Activated CD8-positive, alpha-beta memory T cell treated with anti-CD3 and anti-CD28 coated beads for 36 hours (primary cell): ENCODE measurements around the gene CARD14. TPM values are rescaled to one million over a fixed set of nuclear protein-coding genes. Genes with fewer than 3 reads are reported as not detected.
"Not testable (repeated sequence)": the region's sequence is repeated elsewhere in the genome, so short reads cannot be mapped to it uniquely, and the experiment has no call there.

Source experiments
- CTCF ChIA-PET: fragments of 350-600 bp; sonication (Branson Sonifier 250); formaldehyde crosslinking; loops from one replicate; lab custom pipeline; 2021; ENCODE audit warnings: antibody characterized with exemption; lab: Charles Lee
- POLR2A ChIA-PET: fragments of 350-600 bp; sonication (Branson Sonifier 250); formaldehyde crosslinking; loops from one replicate; lab custom pipeline; 2021; ENCODE audit warnings: antibody characterized with exemption; lab: Charles Lee
- total RNA-seq, 2 experiments: library from RNA; stranded (reverse); gene quantifications; one replicate each; pipeline ENCODE4 v1.2.3, GENCODE V29; 2021

Gene CARD14
- total RNA-seq, 2 experiments from 2014 or later: not detected

DNA sequence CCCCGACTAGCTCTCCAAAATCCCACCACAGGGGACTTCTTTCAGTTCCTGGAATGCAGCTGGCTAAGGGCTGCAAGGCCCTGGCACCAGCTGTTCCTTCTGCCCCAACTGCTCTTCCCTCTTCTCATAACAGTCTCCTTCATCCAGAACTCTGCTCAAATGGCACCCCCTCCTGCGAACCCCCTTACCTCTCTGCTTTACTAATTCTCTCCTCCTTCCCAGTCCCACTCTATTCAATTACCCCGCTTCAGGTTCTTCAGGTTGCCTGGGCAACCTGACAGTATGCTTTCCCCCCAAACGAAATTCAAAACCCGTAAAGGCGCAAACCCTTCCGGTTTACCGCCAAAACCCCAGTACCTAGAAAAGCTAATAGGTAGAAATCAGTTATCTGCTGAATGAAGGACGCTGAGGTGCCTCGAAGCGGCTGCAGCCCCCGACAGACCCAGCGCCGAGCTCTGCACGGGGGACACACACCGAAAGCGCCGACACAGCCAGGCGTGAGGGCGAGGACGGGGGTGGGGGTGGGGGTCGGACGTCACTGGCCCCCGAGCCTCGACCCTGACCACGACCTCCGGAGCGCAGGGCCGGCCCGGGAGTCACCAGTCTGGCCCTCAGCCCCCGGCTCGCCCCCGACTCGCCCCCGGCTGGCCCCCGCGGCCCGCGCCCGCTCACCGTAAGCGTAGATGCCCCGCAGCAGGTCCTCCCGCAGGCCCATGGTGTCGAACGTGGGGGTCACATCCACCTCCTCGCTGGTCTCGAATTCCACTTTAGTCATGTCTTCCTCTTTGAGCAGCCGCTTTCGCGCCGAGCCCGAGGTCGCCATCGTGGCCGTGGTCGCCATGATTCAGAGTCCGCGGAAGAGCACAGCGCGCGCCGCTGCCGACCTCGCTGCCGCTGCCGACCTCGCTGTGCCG is 23.5 kb upstream of the CARD14 start:
- ChIA-PET POLR2A (interaction anchor here (0.6 to 1.4 kb wide), 4 partner anchors 27 to 98 kb away, joined by 4 to 15 read pairs (median 5); partner anchors contain the start of gene GAA), CTCF (interaction anchor here (0.6 to 1.6 kb wide), 5 partner anchors 37 to 119 kb away, joined by 3 to 6 read pairs (median 3); partner anchors contain the start of gene GAA)

DNA sequence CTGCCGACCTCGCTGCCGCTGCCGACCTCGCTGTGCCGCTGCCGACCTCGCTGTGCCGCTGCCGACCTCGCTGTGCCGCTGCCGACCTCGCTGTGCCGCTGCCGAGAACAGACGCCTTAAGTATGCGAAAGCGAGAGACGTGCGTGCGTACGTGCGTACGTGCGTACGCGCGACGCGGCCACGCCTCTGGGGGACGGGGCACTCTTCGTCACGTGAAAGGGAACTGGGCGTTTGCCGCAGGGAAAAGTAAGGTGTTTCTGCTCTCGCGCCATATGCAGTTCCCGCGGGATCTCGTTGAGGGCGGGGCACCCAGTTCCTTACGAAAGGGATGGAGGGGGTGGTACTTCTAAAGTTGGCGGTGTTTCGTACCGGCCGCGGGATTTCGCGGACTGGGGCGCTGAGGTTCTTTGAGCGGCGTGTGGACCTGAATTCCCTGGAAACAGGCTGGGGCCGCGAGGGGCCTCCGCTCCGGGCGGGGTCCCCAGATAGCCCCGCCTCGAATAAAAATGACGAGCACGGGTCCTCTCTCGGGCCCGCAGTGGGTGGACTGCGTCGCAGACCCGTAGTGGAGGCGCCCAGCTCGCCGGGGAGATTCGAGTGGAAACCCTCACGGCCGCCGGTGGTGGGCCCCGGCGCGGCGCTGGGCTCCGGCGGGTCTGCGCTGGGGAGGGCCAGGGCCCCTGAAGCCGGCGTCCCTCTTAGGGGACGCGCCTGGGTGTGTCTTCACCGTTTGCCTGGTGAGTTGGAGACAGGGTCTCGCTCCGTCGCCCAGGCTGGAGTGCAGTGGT is 22.6 kb upstream of the CARD14 start, which contains the start of gene EIF4A3:
TSS of gene EIF4A3 (minus strand) at position 94 of the 788 bp plus-strand sequence. CDS start 167 bp downstream, outside the sequence.
- ChIA-PET CTCF (interaction anchor here (0.6 to 1.7 kb wide), 3 partner anchors 46 to 105 kb away, joined by 3 to 5 read pairs (median 3); partner anchors contain the start of gene GAA), POLR2A (no interaction called here)

DNA sequence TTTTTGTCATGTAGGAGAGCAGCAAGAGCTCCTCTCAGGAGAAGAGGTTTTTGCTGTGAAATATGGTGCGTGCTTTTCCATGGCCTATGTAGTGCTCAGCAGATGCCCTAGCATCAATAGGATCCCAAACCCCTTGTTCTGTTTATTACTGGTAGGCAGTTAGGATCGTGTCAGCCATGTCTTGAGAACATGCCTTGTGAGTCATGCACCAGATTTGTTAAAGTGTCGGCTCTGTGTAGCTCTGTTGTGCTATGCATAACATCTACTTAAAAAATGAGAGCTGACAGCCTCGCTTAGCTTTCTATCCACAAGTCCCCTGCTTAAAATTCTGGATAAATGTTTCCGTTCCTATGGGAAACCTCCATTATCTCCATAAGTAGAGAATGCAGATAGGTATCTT is 18.5 kb upstream of the CARD14 start:
- CTCF ChIA-PET: no interaction called here
- POLR2A ChIA-PET: no interaction called here

DNA sequence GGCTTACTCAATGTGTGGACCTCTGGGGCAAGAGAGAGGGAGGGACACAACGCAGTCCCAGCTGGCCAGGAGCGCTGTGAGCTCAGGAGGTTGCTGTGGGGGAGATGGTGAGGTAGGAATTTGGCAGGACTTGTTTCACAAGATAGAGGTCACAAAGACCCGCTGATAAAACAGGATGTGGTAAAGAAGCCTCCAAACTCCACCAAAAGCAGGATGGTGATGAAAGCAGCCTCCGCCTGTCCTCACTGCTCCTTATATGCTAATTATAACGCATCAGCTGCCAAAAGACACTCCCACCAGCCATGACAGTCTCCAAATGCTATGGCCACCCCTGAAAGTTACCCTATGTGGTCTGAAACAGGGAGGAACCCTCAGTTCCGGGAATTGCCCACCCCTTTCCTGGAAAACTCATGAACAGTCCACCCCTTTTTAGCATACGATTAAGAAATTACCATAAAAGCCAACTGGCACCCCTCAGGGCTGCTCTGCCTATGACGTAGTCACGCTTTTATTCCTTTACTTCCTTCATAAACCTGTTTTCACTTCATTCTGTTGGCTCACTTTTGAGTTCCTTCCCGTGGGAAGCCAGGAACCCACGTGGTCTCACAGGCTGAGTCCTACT is 17.6 kb upstream of the CARD14 start:
- ChIA-PET POLR2A (no interaction called here), CTCF (interaction anchor here (0.6 kb wide), 1 partner anchor 267 kb away, joined by 3 read pairs; no protein-coding TSS in a partner anchor)

DNA sequence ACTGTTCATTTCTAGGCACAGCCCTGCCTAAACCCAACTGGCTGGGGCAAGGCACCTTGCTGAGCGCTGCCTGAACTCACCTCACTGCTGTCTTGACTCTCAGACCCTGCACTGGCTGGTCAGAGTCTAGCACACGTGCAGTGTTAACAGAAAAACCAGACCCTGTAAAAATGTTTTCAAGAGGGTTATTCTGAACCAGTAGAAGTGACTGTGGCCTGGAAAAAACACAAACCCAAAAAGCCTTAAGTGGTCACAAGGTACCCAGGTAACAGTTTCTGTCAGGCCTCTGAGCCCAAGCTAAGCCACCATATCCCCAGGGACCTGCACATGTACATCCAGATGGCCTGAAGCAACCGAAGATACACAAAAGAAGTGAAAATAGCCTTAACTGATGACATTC is 16.8 kb upstream of the CARD14 start:
- CTCF ChIA-PET: interaction anchor here (0.6 kb wide), 1 partner anchor 266 kb away, joined by 3 read pairs; no protein-coding TSS in a partner anchor
- POLR2A ChIA-PET: no interaction called here

DNA sequence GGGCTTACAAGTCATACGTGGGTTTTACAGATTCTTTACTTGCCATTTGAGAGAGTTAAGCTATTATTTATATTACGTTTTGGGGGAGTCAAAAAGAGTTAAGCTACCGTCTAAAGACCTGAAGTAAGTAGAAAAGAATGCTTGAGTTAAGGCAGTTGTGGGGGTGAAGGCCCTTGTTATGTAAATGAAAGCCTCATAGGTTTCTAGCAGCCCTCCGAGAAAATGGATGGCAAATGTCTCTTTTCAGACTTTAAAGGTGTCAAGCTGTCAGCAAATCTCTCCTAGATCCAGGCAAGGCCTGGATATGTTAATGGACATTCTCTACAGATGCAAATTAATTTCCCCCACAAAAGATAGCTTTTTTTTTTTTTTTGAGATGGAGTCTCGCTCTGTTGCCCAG is 15.7 kb upstream of the CARD14 start:
- ChIA-PET POLR2A (no interaction called here), CTCF (no interaction called here)

DNA sequence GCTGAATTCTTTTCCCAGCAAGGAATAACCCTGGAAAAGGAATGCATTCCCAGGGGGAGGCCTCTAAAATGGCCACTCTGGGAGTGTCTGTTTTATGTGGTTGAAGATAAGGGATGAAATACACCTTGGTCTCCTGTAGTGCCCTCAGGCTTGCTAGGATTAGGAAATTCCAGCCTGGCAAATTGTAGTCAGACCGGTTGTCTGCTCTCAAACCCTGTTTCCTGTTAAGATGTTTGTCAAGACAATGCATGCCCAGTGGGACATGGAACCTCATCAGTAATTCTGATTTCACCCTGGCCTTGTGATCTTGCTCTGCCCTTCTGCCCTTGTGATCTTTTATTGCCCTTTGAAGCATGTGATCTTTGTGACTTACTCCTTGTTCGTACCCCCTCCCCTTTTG is 14.2 kb upstream of the CARD14 start:
- POLR2A ChIA-PET, CTCF ChIA-PET: not testable (repeated sequence)

DNA sequence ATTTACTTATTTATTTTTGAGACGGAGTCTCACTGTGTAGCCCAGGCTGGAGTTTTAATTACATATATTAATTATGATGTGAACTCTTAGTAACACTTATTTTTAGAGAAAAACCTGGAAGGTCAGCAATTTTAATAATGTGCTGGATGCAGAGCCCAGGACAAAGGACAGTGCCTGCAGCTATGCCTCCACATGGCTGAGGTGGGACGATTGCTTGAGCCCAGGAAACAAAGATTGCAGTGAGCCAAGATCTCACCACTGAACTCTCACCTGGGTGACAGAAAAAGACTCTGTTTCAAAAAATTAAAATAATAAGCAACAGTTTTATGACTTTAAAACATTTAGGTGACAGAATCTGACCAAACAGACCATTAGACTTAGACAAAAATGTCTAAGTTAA is 11.0 kb upstream of the CARD14 start:
- CTCF ChIA-PET: no interaction called here
- POLR2A ChIA-PET: interaction anchor here (0.6 kb wide), 1 partner anchor 47 kb away, joined by 3 read pairs; no protein-coding TSS in a partner anchor

DNA sequence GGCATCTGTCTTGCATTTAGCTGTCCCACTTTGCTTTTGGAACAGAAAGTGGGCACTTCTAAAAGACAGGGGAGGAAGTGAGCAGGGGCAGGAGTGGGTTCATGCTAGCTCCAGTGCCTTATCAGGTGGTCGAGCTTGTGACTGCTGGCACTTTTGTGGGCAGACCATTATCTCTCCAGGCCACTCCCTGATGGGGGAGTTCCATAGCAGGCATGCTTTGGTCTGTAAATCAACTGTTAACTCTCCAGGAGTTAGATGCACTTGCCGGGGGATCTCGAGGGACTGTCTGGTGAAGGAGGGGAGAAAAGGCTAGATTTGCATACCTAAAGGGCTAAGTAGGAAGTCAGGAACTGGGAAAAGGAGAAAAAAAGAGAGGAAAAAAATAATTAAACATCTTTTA is 9.3 kb upstream of the CARD14 start:
- CTCF ChIA-PET: interaction anchor here (0.6 to 0.7 kb wide), 2 partner anchors 61 to 78 kb away, joined by 3 read pairs; no protein-coding TSS in a partner anchor
- POLR2A ChIA-PET: no interaction called here

DNA sequence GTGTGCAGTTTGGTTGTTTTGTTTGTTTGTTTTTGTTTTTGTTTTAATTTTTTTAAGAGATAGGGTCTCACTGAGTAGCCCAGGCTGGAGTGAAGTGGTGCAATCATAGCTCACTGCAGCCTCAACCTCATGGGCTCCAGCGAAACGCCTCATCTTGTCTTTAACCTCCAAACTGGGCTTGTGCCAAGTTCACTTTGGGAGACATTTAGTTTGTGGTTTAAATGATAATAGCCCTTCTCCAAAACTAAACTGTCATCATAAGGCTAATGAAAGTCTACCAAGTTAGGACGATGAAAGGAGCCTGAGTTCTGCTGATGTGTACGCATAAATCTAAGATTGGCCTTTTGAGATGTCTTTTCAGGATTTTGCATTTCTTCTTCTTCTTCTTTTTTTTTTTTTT is 6.5 kb upstream of the CARD14 start:
- POLR2A ChIA-PET: no interaction called here

DNA sequence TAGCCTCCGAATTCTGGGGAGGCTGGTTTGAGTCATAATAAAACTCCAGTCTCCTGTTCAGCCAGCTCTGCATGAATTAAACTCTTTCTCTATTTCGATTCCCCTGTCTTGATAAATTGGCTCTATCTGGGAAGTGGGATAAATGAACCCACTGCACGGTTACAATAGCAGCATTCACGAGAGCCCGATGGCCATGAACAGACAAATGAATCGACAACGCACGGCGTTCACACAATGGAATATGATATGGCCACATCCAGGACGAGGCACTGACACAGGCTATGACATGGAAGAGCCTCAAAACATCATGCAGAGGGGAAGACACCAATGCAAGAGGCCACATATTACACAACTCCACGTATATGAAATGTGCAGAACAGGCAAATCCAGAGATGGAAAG is 5.6 kb upstream of the CARD14 start:
- POLR2A ChIA-PET: no interaction called here
- CTCF ChIA-PET: no interaction called here

More for the DNA sequence above, 6.5 kb upstream of the CARD14 start:
- CTCF ChIA-PET: no interaction called here

DNA sequence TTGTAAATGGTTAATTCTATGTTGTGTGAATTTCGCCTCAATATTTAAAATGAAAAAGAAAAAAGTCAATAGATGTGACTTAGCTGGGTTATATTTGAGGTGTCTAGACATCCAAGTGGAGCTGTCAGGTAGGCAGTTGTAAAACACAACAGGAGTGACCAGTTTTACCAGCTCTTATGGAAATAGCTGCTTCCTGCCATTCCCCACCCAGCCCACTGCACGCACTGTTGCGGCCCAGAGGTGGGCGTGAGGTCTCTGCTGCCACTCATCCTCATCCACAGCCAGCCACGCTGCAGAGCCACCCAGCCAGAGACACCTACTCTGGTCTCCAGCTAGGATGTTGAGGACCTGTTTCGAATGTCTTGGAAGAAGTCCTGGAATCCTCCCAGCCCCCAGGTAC is 3.4 kb upstream of the CARD14 start:
- POLR2A ChIA-PET: interaction anchor here (0.7 kb wide), 1 partner anchor 190 kb away, joined by 4 read pairs; no protein-coding TSS in a partner anchor
- CTCF ChIA-PET: interaction anchor here (0.7 kb wide), 1 partner anchor 84 kb away, joined by 3 read pairs; no protein-coding TSS in a partner anchor

DNA sequence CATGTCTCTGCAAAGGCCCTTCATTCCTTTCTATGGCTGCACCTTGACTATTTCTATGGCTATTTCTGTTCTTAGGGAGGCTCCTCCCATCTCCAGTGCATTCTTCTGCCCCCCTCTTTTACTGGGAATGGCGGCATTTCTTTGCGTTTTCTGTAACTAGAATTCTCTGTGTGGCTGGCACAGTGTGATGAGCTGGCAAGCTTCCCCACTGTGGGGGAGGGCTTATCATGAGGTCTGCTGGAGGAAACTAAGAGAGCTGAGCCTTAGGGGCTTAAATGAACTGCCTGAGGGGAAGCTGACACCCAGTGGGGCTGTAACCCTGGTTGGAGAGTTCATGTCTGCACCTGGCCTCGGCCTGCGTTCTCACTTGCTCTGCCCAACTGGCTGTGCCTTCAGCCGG is 1.5 kb upstream of the CARD14 start:
- POLR2A ChIA-PET: no interaction called here

DNA sequence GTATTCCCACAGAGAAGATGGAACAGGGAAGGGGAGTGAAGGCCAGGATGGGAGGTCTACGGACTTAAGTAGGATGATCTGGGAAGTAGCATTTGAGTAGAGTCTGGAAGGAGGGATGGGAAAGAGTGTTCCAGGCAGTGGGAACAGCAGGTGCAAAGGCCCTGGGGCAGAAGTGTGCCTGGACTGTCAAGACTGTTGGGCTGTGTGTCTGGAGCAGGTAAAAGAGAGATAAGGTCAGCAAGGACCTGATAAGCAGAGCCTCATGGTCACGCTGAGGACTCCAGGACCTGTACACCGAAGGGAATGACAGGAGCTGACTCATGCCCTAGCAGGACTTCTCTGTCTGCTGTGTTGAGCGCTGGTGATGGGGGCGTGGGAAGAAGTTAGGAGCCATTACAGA is 723 bp upstream of the CARD14 start:
- POLR2A ChIA-PET: no interaction called here
- CTCF ChIA-PET: no interaction called here

More for the DNA sequence above, 1.5 kb upstream of the CARD14 start:
- CTCF ChIA-PET: no interaction called here

DNA sequence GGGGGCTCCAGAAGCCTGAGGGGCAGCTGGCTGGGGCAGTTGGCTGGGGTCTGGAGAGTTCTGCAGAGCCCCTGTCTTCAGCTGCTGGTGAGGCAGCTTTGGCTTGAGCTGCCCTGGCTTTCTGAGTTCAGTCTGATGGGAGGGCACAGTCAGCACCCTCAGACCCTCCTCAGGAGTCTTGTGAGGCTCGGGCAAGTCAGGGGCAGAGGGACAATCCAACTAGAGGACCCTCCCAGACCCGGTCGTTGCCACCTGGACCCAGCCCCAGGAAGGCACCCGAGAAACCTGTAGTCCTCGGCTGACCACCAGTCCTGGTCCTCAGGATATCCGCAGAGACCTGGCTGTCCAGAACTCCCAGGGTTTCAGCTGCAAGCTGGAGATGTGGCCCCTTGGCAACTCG is 1.9 kb downstream of the CARD14 start:
- ChIA-PET POLR2A (no interaction called here), CTCF (no interaction called here)

DNA sequence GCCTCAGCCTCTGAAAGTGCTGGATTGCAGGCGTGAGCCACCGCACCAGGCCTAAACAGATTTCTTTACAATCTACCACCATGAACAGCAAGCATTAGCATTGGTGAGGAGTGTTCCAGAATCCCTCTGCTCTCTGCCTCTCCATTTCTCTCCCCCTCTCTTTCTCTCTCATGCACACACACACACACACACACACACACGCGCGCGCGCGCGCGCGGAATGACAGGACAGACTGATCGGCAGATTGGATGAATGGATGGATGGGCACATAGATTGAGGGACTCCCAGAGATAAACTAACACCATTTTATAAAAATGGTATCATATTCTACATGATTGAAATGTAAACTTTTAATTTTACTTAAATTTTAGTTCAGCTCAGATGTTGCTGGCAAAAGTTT is 3.3 kb downstream of the CARD14 start:
- CTCF ChIA-PET: no interaction called here
- POLR2A ChIA-PET: no interaction called here

DNA sequence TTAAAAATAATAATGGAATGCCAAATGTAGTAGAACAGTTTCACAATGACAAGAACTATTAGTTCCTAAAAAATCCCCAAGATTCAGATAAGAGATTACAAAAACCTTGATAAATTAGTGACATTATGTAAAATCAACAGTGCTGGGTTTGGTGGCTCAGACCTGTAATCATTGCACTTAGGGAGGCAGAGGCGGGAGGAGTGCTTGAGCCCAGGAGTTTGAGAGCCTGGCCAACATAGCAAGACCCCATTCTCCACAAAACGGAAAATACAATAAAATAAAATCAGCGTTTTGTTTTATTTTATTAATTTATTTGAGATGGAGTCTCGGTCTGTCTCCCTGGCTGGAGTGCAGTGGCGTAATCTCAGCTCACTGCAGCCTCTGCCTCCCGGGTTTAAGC is 4.1 kb downstream of the CARD14 start:
- POLR2A ChIA-PET: no interaction called here

DNA sequence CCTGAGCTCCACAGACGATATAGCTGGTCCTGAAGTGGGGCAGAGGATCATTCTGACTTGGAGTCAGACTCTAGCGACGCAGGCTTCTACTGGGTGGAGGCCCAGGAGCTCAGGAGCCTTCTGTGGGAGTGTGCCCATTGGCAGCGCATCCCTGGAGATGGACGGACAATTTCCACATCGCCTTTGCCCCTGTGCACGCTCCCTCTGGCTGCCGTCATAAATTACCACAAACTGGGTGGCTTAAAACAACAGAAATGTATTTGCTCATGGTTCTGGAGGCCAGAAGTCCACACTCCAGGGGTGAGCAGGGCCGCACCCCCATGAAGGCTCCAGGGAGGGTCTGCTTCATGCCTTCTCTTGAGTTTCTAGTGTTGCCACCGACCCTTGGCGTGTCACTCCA is 6.9 kb downstream of the CARD14 start:
- ChIA-PET CTCF (no interaction called here), POLR2A (no interaction called here)

More for the DNA sequence above, 4.1 kb downstream of the CARD14 start:
- CTCF ChIA-PET: no interaction called here

DNA sequence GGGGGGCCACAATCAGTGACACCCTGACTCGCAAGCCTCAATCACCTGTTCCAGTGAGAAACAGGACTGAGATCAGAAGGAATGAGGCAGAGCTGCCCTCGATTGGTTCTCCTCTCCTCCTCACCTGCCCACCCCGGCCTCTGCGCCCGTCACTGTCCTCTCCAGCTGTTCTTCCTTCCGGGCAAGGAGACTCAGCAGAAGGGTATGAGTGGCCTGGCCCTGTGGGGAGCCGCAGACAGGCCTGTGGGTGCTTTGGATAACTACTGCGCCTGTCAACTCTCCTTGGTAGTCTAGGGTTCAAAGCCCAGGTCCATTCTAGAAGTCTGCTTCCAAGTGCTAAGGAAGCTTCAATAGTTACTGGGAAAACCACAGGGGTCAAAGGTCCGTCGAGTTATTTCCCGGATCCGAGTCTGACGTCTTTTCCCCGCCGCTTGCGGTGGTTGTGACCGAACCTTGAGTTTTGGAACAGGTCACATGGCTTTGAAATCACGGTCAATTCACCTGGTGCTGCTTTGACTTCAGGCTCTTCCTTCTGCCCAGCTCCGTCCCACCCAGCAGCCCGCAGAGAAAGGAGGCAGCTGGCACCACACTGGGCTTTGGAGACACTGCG is 8.3 kb downstream of the CARD14 start:
- ChIA-PET CTCF (no interaction called here), POLR2A (no interaction called here)
